Aorta (tissue), 5 donors: Measurements from ENCODE around the gene CLEC4G. TPM values are rescaled to one million over a fixed set of nuclear protein-coding genes. Genes with fewer than 3 reads are reported as not detected.

Experiments
- ATAC-seq: fragments of 200-7000 bp; cut with Tn5 transposase; one replicate; pipeline ENCODE4 v1.9.1; 2022; ENCODE audit warnings: moderate library complexity; ENCODE audit not compliant: low FRiP score
- DNase-seq, 2 donors: peaks; one replicate each; pipeline ENCODE4 v3.0.0-alpha.2; 2020
- H3K27ac ChIP-seq, 2 donors: one replicate each; pipeline ENCODE4 v1.5.1; 2013; ENCODE audit warnings: low read length in 2 of 2, mild to moderate bottlenecking in 2 of 2, moderate library complexity in 2 of 2, control low read depth in 1 of 2, inconsistent platforms in 1 of 2, low read depth in 1 of 2
- H3K27me3 ChIP-seq, 2 donors: one replicate each; pipeline ENCODE4 v1.6.1; 2013; ENCODE audit warnings: control low read depth in 1 of 2, low read length in 1 of 2, mild to moderate bottlenecking in 1 of 2, moderate library complexity in 1 of 2; ENCODE audit not compliant: insufficient read depth in 2 of 2, control insufficient read depth in 1 of 2
- H3K36me3 ChIP-seq, 2 donors: one replicate each; pipeline ENCODE4 v1.6.1; 2013; ENCODE audit warnings: control low read depth in 1 of 2, low read length in 1 of 2, mild to moderate bottlenecking in 1 of 2; ENCODE audit not compliant: insufficient read depth in 2 of 2, control insufficient read depth in 1 of 2
- H3K4me1 ChIP-seq, 2 donors: one replicate each; pipeline ENCODE4 v1.6.1; 2013; ENCODE audit warnings: low read length in 2 of 2, control low read depth in 1 of 2, mild to moderate bottlenecking in 1 of 2, moderate library complexity in 1 of 2; ENCODE audit not compliant: insufficient read depth in 2 of 2, control insufficient read depth in 1 of 2
- H3K4me3 ChIP-seq, 2 donors: one replicate each; pipeline ENCODE4 v1.5.1; 2013; ENCODE audit warnings: low read length in 2 of 2, control low read depth in 1 of 2, mild to moderate bottlenecking in 1 of 2
- H3K9me3 ChIP-seq: one replicate; pipeline ENCODE4 v1.6.1; 2013; ENCODE audit warnings: mild to moderate bottlenecking, low read length; ENCODE audit not compliant: control insufficient read depth
- WGBS, 2 donors: extraction: QIAGEN DNeasy Blood & Tissue Kit; methylation state at CpG; one replicate each; pipeline ENCODE4 v1.1.7; 2013; 5-methylcytosine and 5-hydroxymethylcytosine counted together
- intact Hi-C, 2 donors: fragments of 100-400 bp; cut with DNase I; formaldehyde crosslinking; loops; one replicate each; pipeline versions ENCODE4 v1.14.2 to v1.15.0; 2022
- polyA plus RNA-seq, 2 donors: library from polyadenylated mRNA; stranded (reverse); fragments of 200-250 nt; gene quantifications; one replicate each; pipeline ENCODE4 v1.2.3, GENCODE V29; 2013
- total RNA-seq, 2 donors: library from RNA; stranded (reverse); fragmentation: NEBNext Ultra II Directional; extraction: Animal tissue kit (Norgen Biotek cat#: 25700); gene quantifications; one replicate each; pipeline ENCODE4 v1.2.1, GENCODE V29; 2021
- donor health status: healthy with polysubstance abuse.
- donor health status: Bipolar disorder and iron deficiency.
- donor health status: DM: no; HTN: no; CAD: no.
- donor health status: DM: no; HTN: no; CAD: no.
- donor health status: DM: yes; HTN: yes; CAD: no.

Gene CLEC4G
- total and polyA plus RNA-seq, 4 donors = 2.3 to 26.8 (median 2.8) TPM; not detected in 1

GRCh38 chr19:7698583-7698982 is 33.3 kb downstream of the CLEC4G start:
- Histone ChIP-seq H3K4me1 (no peaks in the 10 kb centered on the region), H3K27me3 (no peaks in the 10 kb centered on the region), H3K9me3 (no peaks in the 10 kb centered on the region), H3K36me3 (no peaks in the 10 kb centered on the region), H3K27ac (no peak overlapping the region), H3K4me3 (no peak overlapping the region)
- 20 to 22% methylated on average over 11 of the region's 11 CpGs for WGBS, 2 donors
- no peak for ATAC-seq
- intact Hi-C loops = no loop called here
- no peak for DNase-seq

- ATAC-seq (no peak), DNase-seq (no peak)
- WGBS, 2 donors = 77 to 81% methylated on average over 10 of the region's 10 CpGs
- intact Hi-C loops = no loop called here
- no peaks in the 10 kb centered on the region for H3K27me3 ChIP-seq
- H3K27ac ChIP-seq = no peak overlapping the region
- no peaks in the 10 kb centered on the region for H3K4me1 ChIP-seq
- no peaks in the 10 kb centered on the region for H3K9me3 ChIP-seq
- no peaks in the 10 kb centered on the region for H3K36me3 ChIP-seq
- H3K4me3 ChIP-seq = no peak overlapping the region
These were observed 34.1 kb downstream of the CLEC4G start for GRCh38 chr19:7697721-7698287.

GRCh38 chr19:7694499-7694898 is 37.4 kb downstream of the CLEC4G start:
- Histone ChIP-seq H3K4me1 (no peaks in the 10 kb centered on the region), H3K36me3 (no peaks in the 10 kb centered on the region), H3K27ac (no peak overlapping the region), H3K4me3 (no peak overlapping the region), H3K9me3 (no peaks in the 10 kb centered on the region), H3K27me3 (no peaks in the 10 kb centered on the region)
- 54 to 63% methylated on average over 4 of the region's 4 CpGs for WGBS, 2 donors
- intact Hi-C loops = no loop called here
- ATAC-seq (no peak), DNase-seq (no peak)

GRCh38 chr19:7692417-7693088 is 39.4 kb downstream of the CLEC4G start:
- no peak overlapping the region for H3K27ac ChIP-seq
- no peaks in the 10 kb centered on the region for H3K9me3 ChIP-seq
- H3K27me3 ChIP-seq = no peaks in the 10 kb centered on the region
- H3K4me1 ChIP-seq = no peaks in the 10 kb centered on the region
- ATAC-seq (no peak), DNase-seq (no peak)
- H3K4me3 ChIP-seq = no peak overlapping the region
- H3K36me3 ChIP-seq = no peaks in the 10 kb centered on the region
- intact Hi-C loops = no loop called here
- WGBS, 2 donors = 73% methylated on average over 13 of the region's 13 CpGs

- DNase-seq (no peak), ATAC-seq (no peak)
- intact Hi-C loops = no loop called here
- H3K4me1 ChIP-seq = no peaks in the 10 kb centered on the region
- no peaks in the 10 kb centered on the region for H3K36me3 ChIP-seq
- H3K4me3 ChIP-seq = no peak overlapping the region
- H3K27ac ChIP-seq = no peak overlapping the region
- H3K27me3 ChIP-seq = no peaks in the 10 kb centered on the region
- no peaks in the 10 kb centered on the region for H3K9me3 ChIP-seq
These were observed 40.4 kb downstream of the CLEC4G start for GRCh38 chr19:7691497-7691896.

- H3K27me3 ChIP-seq = no peaks in the 10 kb centered on the region
- H3K9me3 ChIP-seq = no peaks in the 10 kb centered on the region
- 80 to 86% methylated on average over 8 of the region's 8 CpGs for WGBS, 2 donors
- DNase-seq (no peak), ATAC-seq (no peak)
- no peaks in the 10 kb centered on the region for H3K4me1 ChIP-seq
- no peak overlapping the region for H3K4me3 ChIP-seq
- intact Hi-C loops = no loop called here
- H3K27ac ChIP-seq = no peak overlapping the region
- H3K36me3 ChIP-seq = no peaks in the 10 kb centered on the region
These were observed 41.1 kb downstream of the CLEC4G start for GRCh38 chr19:7690779-7691258.

GRCh38 chr19:7689165-7689564 is 42.7 kb downstream of the CLEC4G start:
- intact Hi-C loops = loop anchor here in 1 of 2 donors (10.0 kb wide), 2 partner anchors 106 to 134 kb away; no protein-coding TSS in a partner anchor
- DNase-seq (no peak), ATAC-seq (no peak)
- no peaks in the 10 kb centered on the region for H3K27me3 ChIP-seq
- 19 to 26% methylated on average over 23 of the region's 23 CpGs for WGBS, 2 donors
- H3K27ac ChIP-seq = no peak overlapping the region
- H3K36me3 ChIP-seq = no peaks in the 10 kb centered on the region
- H3K4me1 ChIP-seq = no peaks in the 10 kb centered on the region
- H3K4me3 ChIP-seq = no peak overlapping the region
- H3K9me3 ChIP-seq = no peaks in the 10 kb centered on the region

- Histone ChIP-seq H3K4me1 (no peaks in the 10 kb centered on the region), H3K9me3 (no peaks in the 10 kb centered on the region), H3K27ac (no peak overlapping the region), H3K36me3 (no peaks in the 10 kb centered on the region), H3K27me3 (no peaks in the 10 kb centered on the region), H3K4me3 (no peak overlapping the region)
- no peak for ATAC-seq
- 83 to 85% methylated on average over 12 of the region's 12 CpGs for WGBS, 2 donors
- intact Hi-C loops = loop anchor here in 1 of 2 donors (10.0 kb wide), 2 partner anchors 108 to 132 kb away; no protein-coding TSS in a partner anchor
- no peak for DNase-seq
These were observed 44.7 kb downstream of the CLEC4G start for GRCh38 chr19:7687177-7687576.
